Measurements from ENCODE around the gene ADGRG1. TPM values are rescaled to one million over a fixed set of nuclear protein-coding genes. Genes with fewer than 3 reads are reported as not detected.

Gene ADGRG1
- total and polyA plus RNA-seq, 2 donors (not counting 1 experiment from before 2014, with no cell fraction given): 0.20 to 0.61 TPM

- no peaks in the 10 kb centered on the region for H3K79me2 ChIP-seq (ENCODE audit: control insufficient read depth, insufficient read depth, low read length)
- H2AFZ ChIP-seq (ENCODE audit: insufficient read depth, low read depth, low read length, poor library complexity, severe bottlenecking): no peak overlapping the region
- H3K9me3 ChIP-seq (ENCODE audit: control extremely low read depth in 1 of 3, control insufficient read depth in 2 of 3, insufficient read depth in 1 of 3, low read length in 2 of 3): no peaks in the 10 kb centered on the region
- Mint-ChIP-seq H3K4me3 (no peak overlapping the region), H3K27me3 (peaks cover 3% of the 10 kb centered on the region), H3K9me3 (ENCODE audit: insufficient read depth) (no peaks in the 10 kb centered on the region), H3K4me1 (peaks cover 16% of the 10 kb centered on the region), H3K27ac (no peak overlapping the region)
- no peaks in the 10 kb centered on the region for H4K20me1 ChIP-seq (ENCODE audit: control insufficient read depth, insufficient read depth, low read length, poor library complexity, severe bottlenecking)
- no peak for TF ChIP-seq CTCF (IDR thresholded peaks at IDR 0.05)
- TF ChIP-seq EZH2 (IDR thresholded peaks at IDR 0.05; ENCODE audit: borderline replicate concordance, insufficient read depth, low read depth, low read length, poor library complexity, severe bottlenecking): no peak
- WGBS (ENCODE audit: insufficient coverage): 96% methylated on average over 4 of the region's 11 CpGs
- no peak overlapping the region for H3K4me2 ChIP-seq (replicated peaks; ENCODE audit: low read depth, low read length, poor library complexity, severe bottlenecking)
- no peak for ATAC-seq (ENCODE audit: low read depth)
- intact Hi-C loops (cut with micrococcal nuclease): no loop called here
- no peaks in the 10 kb centered on the region for H3K27me3 ChIP-seq (replicated peaks in 1 of 4; ENCODE audit: control extremely low read depth in 1 of 4, control insufficient read depth in 3 of 4, insufficient read depth in 4 of 4, low read length in 3 of 4)
- ChIA-PET CTCF (no interaction called here), POLR2A (no interaction called here)
- no peak overlapping the region for H3K4me3 ChIP-seq (ENCODE audit: control extremely low read depth in 1 of 5, extremely low read depth in 1 of 5, insufficient read depth in 1 of 5, low read depth in 2 of 5, low read length in 4 of 5)
- H3K27ac ChIP-seq (ENCODE audit: low read length in 2 of 2): no peak overlapping the region
- no peak for DNase-seq
- H3K36me3 ChIP-seq (replicated peaks in 1 of 2; ENCODE audit: control extremely low read depth in 1 of 2, control insufficient read depth in 1 of 2, extremely low read depth in 1 of 2, insufficient read depth in 2 of 2, low read length in 1 of 2): no peaks in the 10 kb centered on the region
- peaks cover 16 to 17% of the 10 kb centered on the region in 2 donors for H3K4me1 ChIP-seq (ENCODE audit: control insufficient read depth in 2 of 2, insufficient read depth in 2 of 2, low read length in 2 of 2)
- H3K9ac ChIP-seq (ENCODE audit: low read length): no peak overlapping the region
These were observed 57.2 kb downstream of the ADGRG1 start for GRCh38 chr16:57685633-57686032.

DNA sequence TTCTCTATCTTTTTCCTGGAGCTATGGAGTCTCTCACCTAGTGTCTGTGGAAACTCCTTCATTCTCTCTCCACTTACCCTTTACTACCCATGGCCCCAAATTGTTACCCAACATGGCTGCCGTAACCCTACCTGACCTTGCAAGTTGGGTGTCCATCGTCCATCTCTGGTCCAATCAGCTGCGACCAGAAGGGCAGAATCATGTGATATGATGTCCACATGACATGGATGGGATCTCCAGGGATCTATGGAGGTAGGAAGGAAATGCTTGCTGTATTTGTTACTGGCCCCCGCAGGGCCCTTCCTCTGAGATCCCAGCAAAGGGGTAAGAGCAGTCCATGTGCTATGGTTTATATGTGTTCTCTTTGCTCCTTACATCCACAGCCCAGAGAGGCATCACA is 58.1 kb downstream of the ADGRG1 start:
- no peak for DNase-seq
- Histone ChIP-seq H4K20me1 (ENCODE audit: control insufficient read depth, insufficient read depth, low read length, poor library complexity, severe bottlenecking) (no peaks in the 10 kb centered on the region), H3K4me2 (replicated peaks; ENCODE audit: low read depth, low read length, poor library complexity, severe bottlenecking) (no peak overlapping the region), H3K9ac (ENCODE audit: low read length) (no peak overlapping the region), H3K9me3 (ENCODE audit: control extremely low read depth in 1 of 3, control insufficient read depth in 2 of 3, insufficient read depth in 1 of 3, low read length in 2 of 3) (no peaks in the 10 kb centered on the region), H3K36me3 (replicated peaks in 1 of 2; ENCODE audit: control extremely low read depth in 1 of 2, control insufficient read depth in 1 of 2, extremely low read depth in 1 of 2, insufficient read depth in 2 of 2, low read length in 1 of 2) (no peaks in the 10 kb centered on the region), H3K4me3 (ENCODE audit: control extremely low read depth in 1 of 5, extremely low read depth in 1 of 5, insufficient read depth in 1 of 5, low read depth in 2 of 5, low read length in 4 of 5) (no peak overlapping the region), H3K4me1 (ENCODE audit: control insufficient read depth in 2 of 2, insufficient read depth in 2 of 2, low read length in 2 of 2) (peaks cover 24 to 26% of the 10 kb centered on the region in 2 donors), H3K27ac (ENCODE audit: low read length in 2 of 2) (no peak overlapping the region), H2AFZ (ENCODE audit: insufficient read depth, low read depth, low read length, poor library complexity, severe bottlenecking) (no peak overlapping the region), H3K27me3 (replicated peaks in 1 of 4; ENCODE audit: control extremely low read depth in 1 of 4, control insufficient read depth in 3 of 4, insufficient read depth in 4 of 4, low read length in 3 of 4) (no peaks in the 10 kb centered on the region), H3K79me2 (ENCODE audit: control insufficient read depth, insufficient read depth, low read length) (no peaks in the 10 kb centered on the region)
- H3K9me3 Mint-ChIP-seq (ENCODE audit: insufficient read depth): no peaks in the 10 kb centered on the region
- ATAC-seq (ENCODE audit: low read depth): no peak
- H3K4me3 Mint-ChIP-seq: no peak overlapping the region
- H3K4me1 Mint-ChIP-seq: peaks cover 18% of the 10 kb centered on the region
- CTCF ChIA-PET: no interaction called here
- 81% methylated on average over 3 of the region's 4 CpGs for WGBS (ENCODE audit: insufficient coverage)
- TF ChIP-seq CTCF (IDR thresholded peaks at IDR 0.05) (no peak), EZH2 (IDR thresholded peaks at IDR 0.05; ENCODE audit: borderline replicate concordance, insufficient read depth, low read depth, low read length, poor library complexity, severe bottlenecking) (no peak)
- intact Hi-C loops (cut with micrococcal nuclease): no loop called here
- POLR2A ChIA-PET: interaction anchor here (0.6 kb wide), 1 partner anchor 31 kb away, joined by 10 read pairs; no protein-coding TSS in a partner anchor
- H3K27ac Mint-ChIP-seq: no peak overlapping the region
- H3K27me3 Mint-ChIP-seq: peaks cover 3% of the 10 kb centered on the region

All from B cell (primary cell).